ENCODE results near the gene FKBP3. TPM values are rescaled to one million over a fixed set of nuclear protein-coding genes. Genes with fewer than 3 reads are reported as not detected.

The FKBP3 gene
- total RNA-seq, 1 donor from 2014 or later: 50.2 TPM

GRCh38 chr14:45095143-45095542 lies 39.1 kb downstream of the FKBP3 start:
- TF ChIP-seq, protein P1, sequence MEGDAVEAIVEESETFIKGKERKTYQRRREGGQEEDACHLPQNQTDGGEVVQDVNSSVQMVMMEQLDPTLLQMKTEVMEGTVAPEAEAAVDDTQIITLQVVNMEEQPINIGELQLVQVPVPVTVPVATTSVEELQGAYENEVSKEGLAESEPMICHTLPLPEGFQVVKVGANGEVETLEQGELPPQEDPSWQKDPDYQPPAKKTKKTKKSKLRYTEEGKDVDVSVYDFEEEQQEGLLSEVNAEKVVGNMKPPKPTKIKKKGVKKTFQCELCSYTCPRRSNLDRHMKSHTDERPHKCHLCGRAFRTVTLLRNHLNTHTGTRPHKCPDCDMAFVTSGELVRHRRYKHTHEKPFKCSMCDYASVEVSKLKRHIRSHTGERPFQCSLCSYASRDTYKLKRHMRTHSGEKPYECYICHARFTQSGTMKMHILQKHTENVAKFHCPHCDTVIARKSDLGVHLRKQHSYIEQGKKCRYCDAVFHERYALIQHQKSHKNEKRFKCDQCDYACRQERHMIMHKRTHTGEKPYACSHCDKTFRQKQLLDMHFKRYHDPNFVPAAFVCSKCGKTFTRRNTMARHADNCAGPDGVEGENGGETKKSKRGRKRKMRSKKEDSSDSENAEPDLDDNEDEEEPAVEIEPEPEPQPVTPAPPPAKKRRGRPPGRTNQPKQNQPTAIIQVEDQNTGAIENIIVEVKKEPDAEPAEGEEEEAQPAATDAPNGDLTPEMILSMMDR (IDR thresholded peaks at IDR 0.05): no peak
- H3K4me3 Mint-ChIP-seq (ENCODE audit: unreplicated experiment): no peak overlapping the region
- no peaks in the 10 kb centered on the region for H3K9me3 Mint-ChIP-seq (ENCODE audit: unreplicated experiment)
- H3K36me3 Mint-ChIP-seq (ENCODE audit: unreplicated experiment): peaks cover 42% of the 10 kb centered on the region
- peaks cover 15% of the 10 kb centered on the region for H3K4me1 Mint-ChIP-seq (ENCODE audit: unreplicated experiment)
- H3K27me3 Mint-ChIP-seq (ENCODE audit: unreplicated experiment): no peaks in the 10 kb centered on the region
- DNase-seq (ENCODE audit: extremely low spot score, unreplicated experiment): no peak
- H3K27ac Mint-ChIP-seq (ENCODE audit: unreplicated experiment): no peak overlapping the region

DNA sequence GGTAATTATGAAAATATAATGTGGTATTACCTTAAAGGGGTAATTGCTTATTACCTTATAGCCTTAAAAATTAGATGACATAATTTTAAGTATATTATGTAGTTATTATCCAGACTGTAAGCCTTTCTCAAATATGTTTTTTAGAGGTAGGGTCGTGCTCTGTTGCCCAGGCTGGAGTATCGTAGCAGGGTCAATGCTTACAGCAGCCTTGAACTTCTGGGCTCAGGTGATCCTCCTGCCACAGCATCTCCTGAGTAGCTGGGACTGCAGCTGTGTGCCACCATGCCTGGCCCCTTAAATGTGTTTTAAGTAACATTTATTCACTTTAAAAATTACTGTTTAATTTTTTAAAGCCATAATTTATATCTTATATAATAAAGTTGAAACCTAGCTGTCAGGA lies 40.0 kb downstream of the FKBP3 start:
- DNase-seq (ENCODE audit: extremely low spot score, unreplicated experiment): no peak
- Mint-ChIP-seq H3K9me3 (ENCODE audit: unreplicated experiment) (no peaks in the 10 kb centered on the region), H3K27ac (ENCODE audit: unreplicated experiment) (no peak overlapping the region), H3K4me1 (ENCODE audit: unreplicated experiment) (peaks cover 24% of the 10 kb centered on the region), H3K36me3 (ENCODE audit: unreplicated experiment) (peaks cover 37% of the 10 kb centered on the region), H3K4me3 (ENCODE audit: unreplicated experiment) (no peak overlapping the region), H3K27me3 (ENCODE audit: unreplicated experiment) (no peaks in the 10 kb centered on the region)
- TF ChIP-seq, protein P1 (IDR thresholded peaks at IDR 0.05): no peak

DNA sequence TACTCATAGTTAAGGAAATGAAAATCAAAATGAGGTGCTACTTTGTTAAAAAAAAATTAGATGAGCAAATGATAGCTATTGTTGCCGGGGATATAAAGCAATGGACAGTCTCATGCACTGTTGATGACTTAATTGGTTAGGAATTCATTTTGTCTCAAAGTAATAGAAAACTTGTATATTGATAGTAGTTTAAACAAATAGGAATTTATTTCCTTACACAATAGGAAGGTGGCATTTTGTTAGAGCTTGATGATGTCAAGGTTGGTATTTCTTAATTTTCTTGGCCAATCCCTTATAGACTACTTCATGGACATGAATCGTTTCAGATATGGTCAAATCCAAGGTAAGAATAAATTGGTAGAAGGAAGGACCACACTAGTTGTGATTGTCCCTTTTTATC lies 42.6 kb downstream of the FKBP3 start:
- H3K4me1 Mint-ChIP-seq (ENCODE audit: unreplicated experiment): peaks cover 42% of the 10 kb centered on the region
- no peak overlapping the region for H3K4me3 Mint-ChIP-seq (ENCODE audit: unreplicated experiment)
- H3K27me3 Mint-ChIP-seq (ENCODE audit: unreplicated experiment): no peaks in the 10 kb centered on the region
- no peaks in the 10 kb centered on the region for H3K9me3 Mint-ChIP-seq (ENCODE audit: unreplicated experiment)
- H3K36me3 Mint-ChIP-seq (ENCODE audit: unreplicated experiment): peaks cover 22% of the 10 kb centered on the region
- H3K27ac Mint-ChIP-seq (ENCODE audit: unreplicated experiment): no peak overlapping the region
- DNase-seq (ENCODE audit: extremely low spot score, unreplicated experiment): no peak
- TF ChIP-seq, protein P1 (IDR thresholded peaks at IDR 0.05): no peak

- DNase-seq (ENCODE audit: extremely low spot score, unreplicated experiment): no peak
- peaks cover 60% of the 10 kb centered on the region for H3K4me1 Mint-ChIP-seq (ENCODE audit: unreplicated experiment)
- H3K27ac Mint-ChIP-seq (ENCODE audit: unreplicated experiment): peak overlapping the region; percentile 27
Measured at GRCh38 chr14:45089813-45090212, 44.5 kb downstream of the FKBP3 start.

GRCh38 chr14:45084946-45085346 lies 49.3 kb downstream of the FKBP3 start:
- H3K4me1 Mint-ChIP-seq (ENCODE audit: unreplicated experiment): peaks cover 50% of the 10 kb centered on the region

More at GRCh38 chr14:45089813-45090212, 44.5 kb downstream of the FKBP3 start:
- Mint-ChIP-seq H3K4me3 (ENCODE audit: unreplicated experiment) (no peak overlapping the region), H3K9me3 (ENCODE audit: unreplicated experiment) (no peaks in the 10 kb centered on the region), H3K27me3 (ENCODE audit: unreplicated experiment) (no peaks in the 10 kb centered on the region), H3K36me3 (ENCODE audit: unreplicated experiment) (peaks cover 12% of the 10 kb centered on the region)
- TF ChIP-seq, protein P1 (IDR thresholded peaks at IDR 0.05): no peak

More at GRCh38 chr14:45084946-45085346, 49.3 kb downstream of the FKBP3 start:
- TF ChIP-seq, protein P1 (IDR thresholded peaks at IDR 0.05): no peak
- peak overlapping the region; percentile 97 for H3K27ac Mint-ChIP-seq (ENCODE audit: unreplicated experiment)
- H3K4me3 Mint-ChIP-seq (ENCODE audit: unreplicated experiment): peak overlapping the region; percentile 97
- no peaks in the 10 kb centered on the region for H3K27me3 Mint-ChIP-seq (ENCODE audit: unreplicated experiment)
- H3K36me3 Mint-ChIP-seq (ENCODE audit: unreplicated experiment): peaks cover 9% of the 10 kb centered on the region
- no peak for DNase-seq (ENCODE audit: extremely low spot score, unreplicated experiment)
- H3K9me3 Mint-ChIP-seq (ENCODE audit: unreplicated experiment): no peaks in the 10 kb centered on the region

Data from osteocyte (in vitro differentiated cells).